ENCODE data around the gene UHRF2. TPM values are rescaled to one million over a fixed set of nuclear protein-coding genes. Genes with fewer than 3 reads are reported as not detected.

The UHRF2 gene
- polyA plus RNA-seq, 3 donors from 2014 or later = 10.8 to 15.9 (median 11.6) TPM

Other genes starting within 250 kb of the UHRF2 start
- not detected for gene IL33, start 197.4 kb upstream of the UHRF2 start, polyA plus RNA-seq
- gene TPD52L3, start 84.8 kb upstream of the UHRF2 start, polyA plus RNA-seq = not detected
- under 1 TPM in 1 of 3 donors, not detected in 2; 0.35 TPM for gene GLDC, start 232.5 kb downstream of the UHRF2 start, polyA plus RNA-seq

All from immature natural killer cell (primary cell).